Measurements from ENCODE around the gene SYS1. TPM values are rescaled to one million over a fixed set of nuclear protein-coding genes. Genes with fewer than 3 reads are reported as not detected.

Gene SYS1
- total RNA-seq, 1 donor from 2014 or later, result 25.2 TPM

GRCh38 chr20:45355209-45356084 lies 7.5 kb upstream of the SYS1 start:
- Mint-ChIP-seq H3K36me3 (ENCODE audit: low read depth, unreplicated experiment) (no peaks in the 10 kb centered on the region), H3K4me3 (ENCODE audit: unreplicated experiment) (no peak overlapping the region), H3K27me3 (ENCODE audit: low read depth, unreplicated experiment) (no peaks in the 10 kb centered on the region), H3K9me3 (ENCODE audit: unreplicated experiment) (no peaks in the 10 kb centered on the region), H3K27ac (ENCODE audit: unreplicated experiment) (peak overlapping the region; percentile 75), H3K4me1 (ENCODE audit: low read depth, unreplicated experiment) (peaks cover 51% of the 10 kb centered on the region)
- Histone ChIP-seq H3K9me3 (ENCODE audit: insufficient read depth, low read depth, low read length) (no peaks in the 10 kb centered on the region), H3K79me2 (ENCODE audit: insufficient read depth, low read length) (no peaks in the 10 kb centered on the region), H3K4me3 (ENCODE audit: insufficient read depth, low read depth, low read length) (no peak overlapping the region), H3K36me3 (ENCODE audit: insufficient read depth, low read length) (no peaks in the 10 kb centered on the region), H3K27me3 (ENCODE audit: insufficient read depth, low read length) (no peaks in the 10 kb centered on the region), H3K4me1 (ENCODE audit: insufficient read depth, low read length) (peaks cover 54% of the 10 kb centered on the region), H4K20me1 (ENCODE audit: insufficient read depth, low read length) (no peaks in the 10 kb centered on the region), H2AFZ (ENCODE audit: low read depth, low read length) (no peak overlapping the region), H3K9ac (ENCODE audit: low read length) (peak overlapping the region; percentile 1), H3K4me2 (ENCODE audit: low read length) (peak overlapping the region; percentile 63), H3K27ac (ENCODE audit: low read depth, low read length) (peak overlapping the region; percentile 52)
- FAIRE-seq (no peak), DNase-seq (ENCODE audit: low read depth) (peak; percentile 73)
- TF ChIP-seq CTCF (IDR thresholded peaks at IDR 0.05; ENCODE audit: insufficient read depth, low read depth, low read length) (no peak), EZH2 (IDR thresholded peaks at IDR 0.05; ENCODE audit: insufficient read depth, low read length) (no peak)

GRCh38 chr20:45358282-45359068 lies 4.5 kb upstream of the SYS1 start:
- peaks cover under 1% of the 10 kb centered on the region for H4K20me1 ChIP-seq (ENCODE audit: insufficient read depth, low read length)
- Mint-ChIP-seq H3K27ac (ENCODE audit: unreplicated experiment) (no peak overlapping the region), H3K9me3 (ENCODE audit: unreplicated experiment) (no peaks in the 10 kb centered on the region), H3K36me3 (ENCODE audit: low read depth, unreplicated experiment) (no peaks in the 10 kb centered on the region), H3K4me3 (ENCODE audit: unreplicated experiment) (no peak overlapping the region), H3K4me1 (ENCODE audit: low read depth, unreplicated experiment) (peaks cover 53% of the 10 kb centered on the region), H3K27me3 (ENCODE audit: low read depth, unreplicated experiment) (no peaks in the 10 kb centered on the region)
- TF ChIP-seq CTCF (IDR thresholded peaks at IDR 0.05; ENCODE audit: insufficient read depth, low read depth, low read length), result no peak
- no peak for TF ChIP-seq EZH2 (IDR thresholded peaks at IDR 0.05; ENCODE audit: insufficient read depth, low read length)
- peak overlapping the region; percentile 69 for H3K4me2 ChIP-seq (ENCODE audit: low read length)
- H3K36me3 ChIP-seq (ENCODE audit: insufficient read depth, low read length), result no peaks in the 10 kb centered on the region
- H3K4me3 ChIP-seq (ENCODE audit: insufficient read depth, low read depth, low read length), result peak overlapping the region; percentile 4
- peaks cover 62% of the 10 kb centered on the region for H3K4me1 ChIP-seq (ENCODE audit: insufficient read depth, low read length)
- DNase-seq (ENCODE audit: low read depth), result peak; percentile 73
- H2AFZ ChIP-seq (ENCODE audit: low read depth, low read length), result no peak overlapping the region
- FAIRE-seq, result no peak
- H3K27ac ChIP-seq (ENCODE audit: low read depth, low read length), result peak overlapping the region; percentile 59
- H3K79me2 ChIP-seq (ENCODE audit: insufficient read depth, low read length), result peaks cover 3% of the 10 kb centered on the region
- peak overlapping the region; percentile 30 for H3K9ac ChIP-seq (ENCODE audit: low read length)
- no peaks in the 10 kb centered on the region for H3K27me3 ChIP-seq (ENCODE audit: insufficient read depth, low read length)
- H3K9me3 ChIP-seq (ENCODE audit: insufficient read depth, low read depth, low read length), result no peaks in the 10 kb centered on the region
